NCI-H1105 (cell line): ENCODE data around the gene ARID2.

Experiments used
- DNase-seq: peaks from one replicate; lab custom pipeline; 2025; lab: John Stamatoyannopoulos, UW

ARID2 gene

GRCh38 chr12:45933504-45933903 lies 204.0 kb downstream of the ARID2 start:
- no peak for DNase-seq

- DNase-seq: no peak
Measured at GRCh38 chr12:45934956-45935355, 205.4 kb downstream of the ARID2 start.

GRCh38 chr12:45938566-45938965 lies 209.1 kb downstream of the ARID2 start:
- peak; percentile 29 for DNase-seq

- no peak for DNase-seq
Measured at GRCh38 chr12:45939759-45940158, 210.3 kb downstream of the ARID2 start.

GRCh38 chr12:45944771-45945170 lies 215.3 kb downstream of the ARID2 start:
- no peak for DNase-seq

- no peak for DNase-seq
Measured at GRCh38 chr12:45946435-45946834, 216.9 kb downstream of the ARID2 start.

GRCh38 chr12:45948546-45948945 lies 219.0 kb downstream of the ARID2 start:
- no peak for DNase-seq
